ENCODE data around the gene CRISP1. TPM values are rescaled to one million over a fixed set of nuclear protein-coding genes. Genes with fewer than 3 reads are reported as not detected.

Gene CRISP1
- total and polyA plus RNA-seq, 9 of the 15 experiments (the other 6 are each of a cell fraction or from before 2014, with no cell fraction given) = not detected

DNA sequence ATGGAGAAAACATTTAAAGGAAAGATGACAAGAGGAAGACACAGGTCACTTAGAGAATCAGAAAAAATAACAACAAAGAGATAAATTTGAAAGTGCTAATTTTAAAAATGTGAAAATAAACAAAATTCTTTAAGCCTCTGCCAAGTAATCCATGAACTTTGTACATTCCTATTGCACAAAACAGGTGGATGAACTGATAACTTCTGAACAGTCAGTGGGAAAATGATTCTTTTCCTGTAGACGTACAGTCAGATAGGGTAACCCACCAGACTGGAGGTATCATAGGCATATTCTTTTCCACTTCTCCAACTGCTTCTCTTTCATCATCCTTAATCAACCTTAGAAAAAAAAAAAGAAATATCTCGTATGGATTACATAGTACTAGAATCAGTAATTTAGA is 36.5 kb upstream of the CRISP1 start (continued):
- TF ChIP-seq DMBX1 (CRISPR knock-in tag; IDR thresholded peaks at IDR 0.05; ENCODE audit: borderline replicate concordance) = no peak

GRCh38 chr6:49898904-49899566 is 32.7 kb upstream of the CRISP1 start:
- no TSS peak for BruUV-seq (replicated peaks)
- Histone ChIP-seq H3K36me3 (ENCODE audit: control insufficient read depth, insufficient read depth, low read length) (no peaks in the 10 kb centered on the region), H4K20me1 (replicated peaks; ENCODE audit: control insufficient read depth, insufficient read depth, low read length) (no peaks in the 10 kb centered on the region), H3K4me2 (ENCODE audit: insufficient read depth, low read length) (no peak overlapping the region), H3K27ac (ENCODE audit: extremely low read depth, low read depth, low read length) (no peak overlapping the region), H2AFZ (ENCODE audit: low read depth, low read length) (no peak overlapping the region), H3K9me1 (ENCODE audit: control insufficient read depth, insufficient read depth, low read length) (no peaks in the 10 kb centered on the region), H3K79me2 (ENCODE audit: control insufficient read depth, insufficient read depth, low read length) (no peaks in the 10 kb centered on the region), H3K4me3 (no peak overlapping the region), H3K9me3 (replicated peaks; ENCODE audit: control insufficient read depth, insufficient read depth, low read depth, low read length) (0 out of 2 replicates have a peak, but pooled peaks cover 2% of the 10 kb centered on the region), H3K4me1 (replicated peaks in 1 of 2; ENCODE audit: control insufficient read depth in 2 of 2, insufficient read depth in 2 of 2, low read length in 2 of 2) (no peaks in the 10 kb centered on the region), H3K9ac (ENCODE audit: insufficient read depth in 1 of 2, low read depth in 2 of 2, low read length in 2 of 2) (no peak overlapping the region), H3K27me3 (ENCODE audit: control insufficient read depth in 2 of 2, insufficient read depth in 2 of 2, low read length in 2 of 2) (no peaks in the 10 kb centered on the region)
- POLR2A ChIA-PET = no interaction called here
- no peak for DNase-seq (ENCODE audit: extremely low read depth in 1 of 4, low spot score in 3 of 4)
- CTCF ChIA-PET (ENCODE audit: low intra/inter-chr PET ratio) = no interaction called here
- FAIRE-seq = no peak
- peak; percentile 64 for ATAC-seq
- intact Hi-C loops (cut with micrococcal nuclease) = no loop called here
- TF ChIP-seq ZBTB9 (CRISPR knock-in tag; IDR thresholded peaks at IDR 0.05) (no peak), MEF2A (IDR thresholded peaks at IDR 0.05; ENCODE audit: control insufficient read depth, low read depth, low read length) (no peak), CEBPB (tag; IDR thresholded peaks at IDR 0.05) (peak; percentile 63), CEBPG (CRISPR knock-in tag; IDR thresholded peaks at IDR 0.05) (no peak), CEBPG (tag; conservative IDR thresholded peaks at IDR 0.05 in 1 of 2, IDR thresholded peaks at IDR 0.05 in 1 of 2) (peak in 1 of 2 experiments; percentile 17; a peak in 1 of 4 replicates), HNRNPK (IDR thresholded peaks at IDR 0.05; ENCODE audit: low read depth, low read length, poor library complexity, severe bottlenecking) (no peak), MBD2 (IDR thresholded peaks at IDR 0.05; ENCODE audit: borderline replicate concordance, low read depth) (no peak), SIN3B (IDR thresholded peaks at IDR 0.05; ENCODE audit: low read depth) (no peak), NONO (IDR thresholded peaks at IDR 0.05; ENCODE audit: low read depth in 2 of 2, low read length in 1 of 2) (no peak)
- in situ Hi-C loops (cut with MboI) = no loop called here

All from K562 (cell line).